K562 (cell line): Measurements from ENCODE around the gene SOX18. TPM values are rescaled to one million over a fixed set of nuclear protein-coding genes. Genes with fewer than 3 reads are reported as not detected.
A peak's percentile ranks its signal among the peaks of the same experiment; 100 is the strongest.

Source experiments
- ARID3B ChIP-seq: fragments of 250-450 bp; sonication (Bioruptor Pico); IDR thresholded peaks from 2 replicates; pipeline ENCODE4 v1.4.0; 2020; ENCODE audit warnings: borderline replicate concordance
- CBFA2T2 ChIP-seq: fragments of 450-650 bp; conservative IDR thresholded peaks from 2 replicates; pipeline ENCODE4 v1.6.1; 2017; ENCODE audit warnings: mild to moderate bottlenecking
- CREB3L1 ChIP-seq: fragments of 450-650 bp; IDR thresholded peaks from 2 replicates; pipeline ENCODE4 v1.6.1; 2014; ENCODE audit warnings: low read depth, mild to moderate bottlenecking, moderate library complexity, borderline replicate concordance
- CTBP1 ChIP-seq: fragments of 450-650 bp; IDR thresholded peaks from 2 replicates; pipeline ENCODE4 v1.6.1; 2016; ENCODE audit warnings: borderline replicate concordance
- ELF1 ChIP-seq: fragments of 200-800 bp; sonication (Bioruptor generic); IDR thresholded peaks from 2 replicates; pipeline ENCODE4 v1.6.1; 2016; ENCODE audit warnings: missing genetic modification characterization, missing compliant biosample characterization
- GMEB1 ChIP-seq: fragments of 250-450 bp; sonication (Bioruptor Pico); IDR thresholded peaks from 2 replicates; pipeline ENCODE4 v1.4.0; 2020; ENCODE audit warnings: mild to moderate bottlenecking
- GTF2A2 ChIP-seq: IDR thresholded peaks from 2 replicates; pipeline ENCODE4 v1.6.1; 2016; ENCODE audit warnings: mild to moderate bottlenecking, missing genetic modification characterization, missing compliant biosample characterization
- HEY1 ChIP-seq: fragments of 250-450 bp; sonication (Bioruptor Pico); IDR thresholded peaks from 2 replicates; pipeline ENCODE4 v1.5.0; 2020; ENCODE audit warnings: mild to moderate bottlenecking, moderate library complexity, borderline replicate concordance
- HLTF ChIP-seq: fragments of 450-650 bp; IDR thresholded peaks from 2 replicates; pipeline ENCODE4 v1.6.1; 2016
- KDM1A ChIP-seq, 2 experiments: fragments of 450-650 bp; IDR thresholded peaks; 2 replicates each; pipeline ENCODE4 v1.6.1; 2016; ENCODE audit warnings: mild to moderate bottlenecking in 2 of 2
- MITF ChIP-seq: IDR thresholded peaks from 2 replicates; pipeline ENCODE4 v1.6.1; 2014; ENCODE audit warnings: antibody characterized with exemption
- NCOR1 ChIP-seq: fragments of 450-650 bp; IDR thresholded peaks from 2 replicates; pipeline ENCODE4 v1.6.1; 2016; ENCODE audit warnings: mild to moderate bottlenecking, moderate library complexity
- RUNX1 ChIP-seq: sonication (generic); IDR thresholded peaks from 2 replicates; pipeline ENCODE4 v1.6.1; 2016; ENCODE audit warnings: antibody characterized with exemption, low read depth
- SMARCE1 ChIP-seq: fragments of 450-650 bp; IDR thresholded peaks from 2 replicates; pipeline ENCODE4 v1.7.1; 2016; ENCODE audit warnings: mild to moderate bottlenecking
- TSC22D4 ChIP-seq: fragments of 450-650 bp; IDR thresholded peaks from 2 replicates; pipeline ENCODE4 v1.6.1; 2016; ENCODE audit warnings: missing genetic modification characterization, missing biosample characterization, control low read depth
- U2AF2 ChIP-seq: fragments of 200-400 bp; formaldehyde crosslinking; optimal IDR thresholded peaks from 2 replicates; pipeline ENCODE3; 2017; ENCODE audit warnings: low read depth, mild to moderate bottlenecking, low read length
- ZBTB9 ChIP-seq: fragments of 450-650 bp; formaldehyde crosslinking; IDR thresholded peaks from 2 replicates; pipeline ENCODE4 v1.4.0; 2020; ENCODE audit warnings: mild to moderate bottlenecking, moderate library complexity
- ZNF592 ChIP-seq: fragments of 450-650 bp; IDR thresholded peaks from 2 replicates; pipeline ENCODE4 v1.6.1; 2017; ENCODE audit warnings: antibody characterized with exemption, mild to moderate bottlenecking
- polyA plus RNA-seq, 8 experiments: library from polyadenylated mRNA; depleted of rRNA in 4 of 8; stranded (reverse) in 5 of 8; unstranded in 3 of 8; fragments of >200 nt; fragmentation: Nextera tagmentation in 2 of 8; fragmentation: Illumina TruSeq in 1 of 8; extraction: Ambion mirVana in 2 of 8; extraction: Trizol in 1 of 8; gene quantifications; 2 replicates each; pipeline versions ENCODE4 v1.2.1 to v1.2.3, GENCODE V29; 2011 to 2014; ENCODE audit warnings: inconsistent platforms in 1 of 8, missing spikeins in 1 of 8
- total RNA-seq, 7 experiments: library from RNA; depleted of rRNA in 6 of 7; stranded (reverse); fragments of >200 nt in 6 of 7; fragmentation: Illumina TruSeq in 2 of 7; extraction: Trizol in 2 of 7; gene quantifications; 2 replicates each; pipeline versions ENCODE4 v1.2.1 to v1.2.3, GENCODE V29; 2011 to 2021; ENCODE audit warnings: low replicate concordance in 1 of 7

The SOX18 gene
- total and polyA plus RNA-seq, 9 of the 15 experiments (the other 6 are each of a cell fraction or from before 2014, with no cell fraction given): 0.15 to 19.8 (median 0.33) TPM

GRCh38 chr20:64090165-64090564 lies 40.7 kb upstream of the SOX18 start (continued):
- TF ChIP-seq CTBP1: peak; percentile 74
- no peak for TF ChIP-seq HLTF
- TF ChIP-seq RUNX1: no peak
- TF ChIP-seq MITF: no peak
- TF ChIP-seq CREB3L1: no peak
- TF ChIP-seq U2AF2: no peak
- no peak for TF ChIP-seq GMEB1 (CRISPR knock-in tag)
- peak; percentile 81 to 84 for TF ChIP-seq KDM1A (IDR thresholded peaks at IDR 0.05)
- TF ChIP-seq CBFA2T2: no peak
- TF ChIP-seq ARID3B (CRISPR knock-in tag): no peak
- no peak for TF ChIP-seq SMARCE1
- TF ChIP-seq ZNF592: no peak
- TF ChIP-seq ZBTB9: no peak
- TF ChIP-seq ELF1 (tag): no peak
- TF ChIP-seq HEY1: no peak
- TF ChIP-seq NCOR1: no peak
- no peak for TF ChIP-seq TSC22D4 (tag)
- TF ChIP-seq GTF2A2 (tag): no peak
